Natural killer cell (primary cell): ENCODE data around the gene SOAT2. TPM values are rescaled to one million over a fixed set of nuclear protein-coding genes. Genes with fewer than 3 reads are reported as not detected.
"Not testable (repeated sequence)": the region's sequence is repeated elsewhere in the genome, so short reads cannot be mapped to it uniquely, and the experiment has no call there.

ENCODE experiments used
- ATAC-seq, 3 donors: fragments of 150-1000 bp in 2 of 3; fragments of 200-7000 bp in 1 of 3; cut with Tn5 transposase; 1 replicate in 1 of 3; 2 replicates in 2 of 3; pipeline ENCODE4 v1.10.0; 2021; ENCODE audit warnings: mild to moderate bottlenecking in 2 of 3, moderate library complexity in 2 of 3
- DNase-seq, 2 donors: peaks; one replicate each; pipeline versions ENCODE4 v3.0.0 to v3.0.0-alpha.2; 2013 to 2021; ENCODE audit warnings: mixed read lengths in 1 of 2
- H3K27ac ChIP-seq: one replicate; pipeline ENCODE4 v1.5.1; 2013; ENCODE audit warnings: mild to moderate bottlenecking, low read length
- H3K27me3 ChIP-seq: one replicate; pipeline ENCODE4 v1.6.1; 2013; ENCODE audit warnings: low read length; ENCODE audit not compliant: control insufficient read depth, insufficient read depth
- H3K36me3 ChIP-seq: one replicate; pipeline ENCODE4 v1.6.1; 2013; ENCODE audit warnings: low read length; ENCODE audit not compliant: control insufficient read depth, insufficient read depth
- H3K4me1 ChIP-seq: one replicate; pipeline ENCODE4 v1.6.1; 2013; ENCODE audit warnings: low read length; ENCODE audit not compliant: control insufficient read depth, insufficient read depth
- H3K4me3 ChIP-seq: one replicate; pipeline ENCODE4 v1.5.1; 2013; ENCODE audit warnings: low read length
- H3K9me3 ChIP-seq: one replicate; pipeline ENCODE4 v1.6.1; 2013; ENCODE audit warnings: low read length; ENCODE audit not compliant: control insufficient read depth, insufficient read depth
- H3K27ac Mint-ChIP-seq, 2 donors: one replicate each; pipeline ENCODE4 v1.8.0; 2022; ENCODE audit warnings: mild to moderate bottlenecking in 2 of 2, mixed read lengths in 2 of 2, moderate library complexity in 1 of 2
- H3K27me3 Mint-ChIP-seq, 2 donors: one replicate each; pipeline ENCODE4 v1.8.0; 2022; ENCODE audit warnings: low read depth in 2 of 2, mixed read lengths in 2 of 2
- H3K36me3 Mint-ChIP-seq: one replicate; pipeline ENCODE4 v1.8.0; 2022; ENCODE audit warnings: mixed read lengths
- H3K4me1 Mint-ChIP-seq, 2 donors: one replicate each; pipeline ENCODE4 v1.8.0; 2022; ENCODE audit warnings: mixed read lengths in 2 of 2
- H3K4me3 Mint-ChIP-seq: one replicate; pipeline ENCODE4 v1.8.0; 2022; ENCODE audit warnings: mild to moderate bottlenecking, moderate library complexity, mixed read lengths
- H3K9me3 Mint-ChIP-seq, 2 donors: one replicate each; pipeline ENCODE4 v1.8.0; 2022; ENCODE audit warnings: mixed read lengths in 2 of 2
- WGBS: methylation state at CpG from one replicate; pipeline ENCODE4 v1.1.7; 2013; ENCODE audit warnings: missing lambda C conversion rate; ENCODE audit not compliant: insufficient coverage; 5-methylcytosine and 5-hydroxymethylcytosine counted together
- intact Hi-C: fragments of 100-400 bp; cut with micrococcal nuclease; formaldehyde crosslinking; loops from one replicate; pipeline ENCODE4 v1.14.2; 2022
- total RNA-seq, 4 donors: library from RNA; stranded (reverse); fragments of 120-200 nt in 1 of 4; gene quantifications; one replicate each; pipeline versions ENCODE4 v1.2.3 to v1.2.4, GENCODE V29; 2013 to 2022
- TF ChIP-seq, protein P1 (sequence below): fragments of 200-600 bp; IDR thresholded peaks from one replicate; pipeline ENCODE4 v1.8.0; 2022; ENCODE audit warnings: antibody characterized with exemption

The SOAT2 gene
- total RNA-seq, 3 donors from 2014 or later (not counting 1 experiment from before 2014, with no cell fraction given): not detected

DNA sequence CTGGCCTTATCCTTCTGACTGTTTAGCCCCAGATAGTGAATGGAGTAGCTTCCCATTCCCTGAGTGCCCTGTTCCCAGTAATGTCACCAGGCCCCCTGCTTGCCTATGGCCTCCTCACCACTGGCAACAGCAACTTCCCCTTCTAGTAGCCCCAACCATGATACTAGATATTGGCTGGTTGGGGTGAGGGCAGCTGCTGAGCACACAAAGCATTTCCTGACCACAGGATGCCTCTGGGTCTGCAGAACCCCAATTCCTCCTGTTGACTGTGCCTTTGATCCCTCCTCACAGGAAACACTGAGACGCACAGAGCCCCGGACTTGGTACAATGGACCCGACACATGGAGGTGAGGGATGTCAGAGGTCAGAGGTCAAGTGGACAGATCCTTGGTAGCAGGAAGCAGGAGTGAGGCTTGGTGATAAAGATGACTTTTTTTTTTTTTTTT, 597 bp downstream of the SOAT2 start:
- Mint-ChIP-seq H3K4me3 (no peak overlapping the region), H3K36me3 (no peaks in the 10 kb centered on the region), H3K9me3 (no peaks in the 10 kb centered on the region), H3K27ac (no peak overlapping the region), H3K4me1 (peaks cover 17 to 22% of the 10 kb centered on the region in 2 donors), H3K27me3 (no peaks in the 10 kb centered on the region)
- no peaks in the 10 kb centered on the region for H3K9me3 ChIP-seq
- peak in 2 of 3 donors; percentile 11 to 37 for ATAC-seq
- H3K36me3 ChIP-seq: no peaks in the 10 kb centered on the region
- peak overlapping the region; percentile 46 for H3K27ac ChIP-seq
- H3K4me3 ChIP-seq: no peak overlapping the region
- H3K4me1 ChIP-seq: peaks cover 33% of the 10 kb centered on the region
- WGBS: 3% methylated on average over 3 of the region's 3 CpGs
- H3K27me3 ChIP-seq: no peaks in the 10 kb centered on the region
- TF ChIP-seq, protein P1, sequence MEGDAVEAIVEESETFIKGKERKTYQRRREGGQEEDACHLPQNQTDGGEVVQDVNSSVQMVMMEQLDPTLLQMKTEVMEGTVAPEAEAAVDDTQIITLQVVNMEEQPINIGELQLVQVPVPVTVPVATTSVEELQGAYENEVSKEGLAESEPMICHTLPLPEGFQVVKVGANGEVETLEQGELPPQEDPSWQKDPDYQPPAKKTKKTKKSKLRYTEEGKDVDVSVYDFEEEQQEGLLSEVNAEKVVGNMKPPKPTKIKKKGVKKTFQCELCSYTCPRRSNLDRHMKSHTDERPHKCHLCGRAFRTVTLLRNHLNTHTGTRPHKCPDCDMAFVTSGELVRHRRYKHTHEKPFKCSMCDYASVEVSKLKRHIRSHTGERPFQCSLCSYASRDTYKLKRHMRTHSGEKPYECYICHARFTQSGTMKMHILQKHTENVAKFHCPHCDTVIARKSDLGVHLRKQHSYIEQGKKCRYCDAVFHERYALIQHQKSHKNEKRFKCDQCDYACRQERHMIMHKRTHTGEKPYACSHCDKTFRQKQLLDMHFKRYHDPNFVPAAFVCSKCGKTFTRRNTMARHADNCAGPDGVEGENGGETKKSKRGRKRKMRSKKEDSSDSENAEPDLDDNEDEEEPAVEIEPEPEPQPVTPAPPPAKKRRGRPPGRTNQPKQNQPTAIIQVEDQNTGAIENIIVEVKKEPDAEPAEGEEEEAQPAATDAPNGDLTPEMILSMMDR: no peak
- peak in 1 of 2 donors; percentile 46 for DNase-seq
- intact Hi-C loops: no loop called here

DNA sequence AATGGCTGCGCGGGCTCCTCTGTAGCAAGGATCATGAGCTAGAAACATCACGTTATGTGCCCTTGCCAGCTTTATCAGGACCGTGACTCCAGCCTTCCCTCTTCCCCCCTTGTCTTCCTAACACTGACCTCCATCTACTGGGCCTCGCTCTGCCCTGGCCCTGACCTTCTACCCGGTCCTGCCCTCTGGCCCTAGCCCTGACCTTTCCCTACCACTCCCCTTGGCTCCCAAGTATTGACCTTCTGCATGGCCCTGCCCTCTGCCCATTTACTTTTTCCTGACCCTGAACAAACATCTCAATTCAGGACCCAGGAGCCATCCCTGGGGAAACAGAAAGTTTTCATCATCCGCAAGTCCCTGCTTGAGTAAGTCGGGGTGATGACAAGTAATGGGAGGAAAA, 2.0 kb downstream of the SOAT2 start:
- intact Hi-C loops: no loop called here
- Histone ChIP-seq H3K4me3 (no peak overlapping the region), H3K27me3 (no peaks in the 10 kb centered on the region), H3K27ac (no peak overlapping the region), H3K9me3 (no peaks in the 10 kb centered on the region), H3K4me1 (peaks cover 27% of the 10 kb centered on the region), H3K36me3 (no peaks in the 10 kb centered on the region)
- TF ChIP-seq, protein P1: no peak
- Mint-ChIP-seq H3K27me3 (no peaks in the 10 kb centered on the region), H3K36me3 (no peaks in the 10 kb centered on the region), H3K4me3 (no peak overlapping the region), H3K9me3 (no peaks in the 10 kb centered on the region), H3K27ac (no peak overlapping the region), H3K4me1 (peaks cover 11 to 14% of the 10 kb centered on the region in 2 donors)
- DNase-seq (no peak), ATAC-seq (no peak)
- WGBS: 99% methylated on average over 8 of the region's 8 CpGs

DNA sequence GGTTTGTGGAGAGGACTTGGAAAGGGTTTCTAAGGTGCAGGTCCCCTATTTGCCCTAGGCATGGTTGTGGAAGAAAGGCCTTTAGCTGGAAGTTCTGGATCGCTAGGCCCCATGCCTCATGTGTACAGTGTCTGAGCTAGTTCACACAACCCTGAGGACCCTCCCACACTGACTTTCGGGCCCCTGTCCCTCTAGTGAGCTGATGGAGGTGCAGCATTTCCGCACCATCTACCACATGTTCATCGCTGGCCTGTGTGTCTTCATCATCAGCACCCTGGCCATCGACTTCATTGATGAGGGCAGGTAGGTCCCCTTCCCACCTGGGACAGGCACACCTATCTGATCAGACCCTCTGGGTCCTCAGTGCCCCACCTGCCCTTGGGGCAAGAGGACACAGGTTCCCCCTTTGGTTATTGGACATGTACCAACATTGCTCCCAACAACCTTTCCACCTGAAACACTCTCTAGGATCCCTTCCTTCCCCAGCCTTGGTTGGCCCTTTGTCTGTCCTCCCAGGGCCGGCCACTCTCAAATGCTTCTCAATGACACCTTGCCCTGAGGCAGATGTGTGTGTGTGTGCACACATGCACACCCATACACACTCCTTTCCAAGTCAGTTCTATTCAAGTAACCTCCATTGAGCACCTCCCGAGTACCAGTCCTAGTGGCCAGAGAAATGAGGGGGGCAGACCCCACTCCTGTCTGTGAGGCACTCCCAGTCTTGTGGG, 2.6 kb downstream of the SOAT2 start:
- Mint-ChIP-seq H3K36me3 (no peaks in the 10 kb centered on the region), H3K4me1 (peaks cover 11 to 14% of the 10 kb centered on the region in 2 donors), H3K27me3 (no peaks in the 10 kb centered on the region), H3K9me3 (no peaks in the 10 kb centered on the region), H3K4me3 (no peak overlapping the region), H3K27ac (no peak overlapping the region)
- no peak for DNase-seq
- 78% methylated on average over 7 of the region's 7 CpGs for WGBS
- H3K9me3 ChIP-seq: no peaks in the 10 kb centered on the region
- H3K36me3 ChIP-seq: no peaks in the 10 kb centered on the region
- H3K4me3 ChIP-seq: no peak overlapping the region
- no peak overlapping the region for H3K27ac ChIP-seq
- no peaks in the 10 kb centered on the region for H3K27me3 ChIP-seq
- ATAC-seq: no peak
- H3K4me1 ChIP-seq: peaks cover 27% of the 10 kb centered on the region
- TF ChIP-seq, protein P1: no peak
- intact Hi-C loops: no loop called here

DNA sequence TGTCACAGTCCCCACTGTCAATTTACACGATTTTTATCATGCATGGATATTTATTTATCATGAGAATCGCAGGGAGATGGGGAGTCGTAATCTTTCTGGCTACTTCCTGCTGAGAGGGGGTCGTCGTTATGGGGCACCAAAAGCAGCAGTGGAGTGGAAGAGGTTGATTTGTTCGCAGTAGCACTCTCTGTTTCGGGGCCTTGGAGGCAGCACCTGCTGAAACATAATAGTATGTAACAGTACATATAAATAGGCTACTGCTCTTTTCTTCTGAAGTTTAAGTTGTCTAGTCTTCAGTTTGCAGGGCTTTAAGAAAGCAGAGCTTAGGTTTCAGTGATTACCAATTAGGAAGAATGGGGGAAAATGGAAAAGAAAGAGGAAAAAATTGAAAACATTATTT, 3.8 kb downstream of the SOAT2 start:
- Histone ChIP-seq H3K36me3 (no peaks in the 10 kb centered on the region), H3K27me3 (no peaks in the 10 kb centered on the region), H3K4me3 (no peak overlapping the region), H3K27ac (no peak overlapping the region), H3K4me1 (peaks cover 23% of the 10 kb centered on the region), H3K9me3 (no peaks in the 10 kb centered on the region)
- H3K27ac Mint-ChIP-seq: no peak overlapping the region
- no peaks in the 10 kb centered on the region for H3K36me3 Mint-ChIP-seq
- DNase-seq (no peak), ATAC-seq (no peak)
- intact Hi-C loops: no loop called here
- no peaks in the 10 kb centered on the region for H3K9me3 Mint-ChIP-seq
- H3K4me1 Mint-ChIP-seq: peaks cover 11 to 14% of the 10 kb centered on the region in 2 donors
- 92% methylated on average over 7 of the region's 7 CpGs for WGBS
- no peak overlapping the region for H3K4me3 Mint-ChIP-seq
- TF ChIP-seq, protein P1: no peak
- H3K27me3 Mint-ChIP-seq: peaks cover 0 to 7% of the 10 kb centered on the region in 2 donors

DNA sequence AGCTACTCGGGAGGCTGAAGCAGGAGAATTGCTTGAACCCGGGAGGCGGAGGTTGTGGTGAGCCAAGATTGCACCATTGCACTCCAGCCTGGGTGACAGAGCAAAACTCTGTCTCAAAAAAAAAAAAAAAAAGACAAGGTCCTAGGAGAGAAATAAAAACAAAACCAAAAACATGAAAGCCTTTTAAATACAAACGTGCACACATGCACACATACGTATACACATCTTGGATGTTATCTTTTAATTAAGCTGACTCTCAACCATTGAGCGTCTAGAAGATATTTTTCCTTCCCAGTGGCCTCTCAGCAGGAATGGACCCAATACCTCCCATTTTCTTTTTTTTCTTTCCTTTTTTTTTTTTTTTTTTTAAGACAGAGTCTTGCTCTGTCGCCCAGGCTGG, 9.1 kb downstream of the SOAT2 start:
- H3K4me3 ChIP-seq, H3K36me3 Mint-ChIP-seq, H3K9me3 Mint-ChIP-seq, H3K27ac ChIP-seq, H3K27me3 Mint-ChIP-seq, DNase-seq, H3K4me1 Mint-ChIP-seq, intact Hi-C loops, H3K27me3 ChIP-seq, H3K36me3 ChIP-seq, H3K27ac Mint-ChIP-seq, H3K9me3 ChIP-seq, ATAC-seq, H3K4me1 ChIP-seq, H3K4me3 Mint-ChIP-seq: not testable (repeated sequence)
- WGBS: 79% methylated on average over 7 of the region's 7 CpGs
